Tibial artery (tissue), 4 donors: ENCODE measurements around the gene BANF1.

Experiments used
- DNase-seq, 2 donors: peaks; one replicate each; pipeline ENCODE4 v3.0.0-alpha.2; 2019
- H3K27ac ChIP-seq, 2 donors: fragments of 200-600 bp; sonication (generic) in 1 of 2; 1 replicate in 1 of 2; 2 replicates in 1 of 2; pipeline ENCODE4 v1.5.1; 2018 to 2019; ENCODE audit warnings: mild to moderate bottlenecking in 1 of 2
- H3K27me3 ChIP-seq, 2 donors: fragments of 200-600 bp; sonication (generic) in 1 of 2; one replicate each; pipeline versions ENCODE4 v1.5.1 to v1.6.0; 2016 to 2019
- H3K36me3 ChIP-seq, 3 donors: fragments of 200-600 bp; sonication (generic) in 2 of 3; one replicate each; pipeline ENCODE4 v1.5.1; 2016 to 2019; ENCODE audit warnings: mild to moderate bottlenecking in 2 of 3
- H3K4me1 ChIP-seq, 4 donors: fragments of 200-600 bp; sonication (generic) in 2 of 4; 1 replicate in 3 of 4; 2 replicates in 1 of 4; pipeline ENCODE4 v1.5.1; 2016 to 2019
- H3K4me3 ChIP-seq, 2 donors: fragments of 200-600 bp; sonication (generic) in 1 of 2; 1 replicate in 1 of 2; 2 replicates in 1 of 2; pipeline ENCODE4 v1.5.1; 2018 to 2019; ENCODE audit warnings: mild to moderate bottlenecking in 2 of 2
- H3K9me3 ChIP-seq, 3 donors: fragments of 200-600 bp; sonication (generic) in 1 of 3; one replicate each; pipeline ENCODE4 v1.5.1; 2016 to 2019
- CTCF ChIP-seq, 2 experiments: fragments of 200-600 bp in 1 of 2; fragments of 450-650 bp in 1 of 2; IDR thresholded peaks; one replicate each; pipeline ENCODE4 v1.5.1; 2017 to 2019; ENCODE audit warnings: antibody characterized with exemption in 2 of 2, mild to moderate bottlenecking in 1 of 2, moderate library complexity in 1 of 2
- intact Hi-C: fragments of 100-400 bp; cut with DNase I; formaldehyde crosslinking; loops from one replicate; pipeline ENCODE4 v1.15.0; 2023; ENCODE audit warnings: low total_unique reads

Gene BANF1

DNA sequence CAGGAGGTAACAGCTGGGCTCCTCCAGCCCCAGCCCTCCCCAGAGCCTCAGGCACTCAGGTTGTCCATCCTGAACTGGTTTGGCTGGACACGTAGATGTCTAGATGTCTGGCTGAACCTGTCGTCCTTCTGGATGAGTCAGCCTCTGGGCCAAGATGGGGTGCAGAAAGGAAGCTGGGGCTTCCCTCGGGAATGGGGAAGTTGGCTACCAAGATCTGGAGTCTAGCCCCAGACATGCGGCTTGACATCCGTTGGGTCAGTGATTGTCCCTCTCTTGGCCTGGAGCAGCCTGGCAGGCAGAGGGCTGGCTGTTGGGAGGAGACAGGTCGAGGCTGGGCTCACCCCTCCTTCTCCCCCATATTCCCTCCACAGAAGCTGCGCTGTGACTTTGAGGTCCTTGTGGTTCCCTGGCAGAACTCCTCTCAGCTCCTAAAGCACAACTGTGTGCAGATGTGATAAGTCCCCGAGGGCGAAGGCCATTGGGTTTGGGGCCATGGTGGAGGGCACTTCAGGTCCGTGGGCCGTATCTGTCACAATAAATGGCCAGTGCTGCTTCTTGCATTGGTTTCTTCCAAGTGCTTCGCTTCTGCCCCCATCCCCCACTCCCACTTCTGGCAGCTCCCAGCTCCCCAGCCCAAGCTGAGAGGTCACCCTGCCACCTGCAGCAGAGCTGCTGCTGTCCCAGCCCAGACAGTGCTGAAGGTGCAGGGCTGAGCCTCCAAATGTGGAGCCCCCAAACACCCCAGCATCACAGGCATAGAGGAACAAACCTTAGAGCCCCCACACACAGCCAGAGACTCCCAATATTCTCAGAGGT is 10.9 kb downstream of the BANF1 start:
- H3K9me3 ChIP-seq, result no peaks in the 10 kb centered on the region
- peak overlapping the region; percentile 69 to 96 for H3K27ac ChIP-seq
- DNase-seq, result no peak
- intact Hi-C loops, result no loop called here
- H3K4me1 ChIP-seq, result peaks cover 0 to 69% (median 56%) of the 10 kb centered on the region in 4 donors
- no peak overlapping the region for H3K4me3 ChIP-seq
- TF ChIP-seq CTCF (IDR thresholded peaks at IDR 0.05), result no peak
- no peaks in the 10 kb centered on the region for H3K36me3 ChIP-seq
- no peaks in the 10 kb centered on the region for H3K27me3 ChIP-seq

DNA sequence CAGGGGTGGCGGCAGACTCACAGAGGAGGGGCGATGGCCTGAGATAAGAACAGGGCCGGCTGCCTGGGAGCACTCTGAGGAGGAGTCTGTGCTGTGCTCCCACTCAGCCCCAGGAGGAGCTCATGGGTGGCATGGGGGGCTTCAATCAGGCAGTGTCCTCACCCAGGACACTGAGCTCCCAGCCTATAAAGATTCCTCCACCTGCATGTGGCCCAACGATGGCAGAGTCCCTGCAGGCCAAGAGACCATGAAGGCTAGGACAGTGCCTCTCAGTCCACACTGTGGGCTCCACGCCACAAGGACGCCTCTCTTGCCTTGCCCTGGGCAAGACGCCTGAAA is 11.4 kb downstream of the BANF1 start:
- Histone ChIP-seq H3K9me3 (no peaks in the 10 kb centered on the region), H3K27ac (peak overlapping the region; percentile 69 to 96), H3K36me3 (no peaks in the 10 kb centered on the region), H3K4me1 (peaks cover 0 to 69% (median 56%) of the 10 kb centered on the region in 4 donors), H3K4me3 (no peak overlapping the region), H3K27me3 (no peaks in the 10 kb centered on the region)
- intact Hi-C loops, result no loop called here
- no peak for DNase-seq
- no peak for TF ChIP-seq CTCF (IDR thresholded peaks at IDR 0.05)

GRCh38 chr11:66014804-66015453 is 12.6 kb downstream of the BANF1 start:
- H3K4me3 ChIP-seq, result no peak overlapping the region
- no peaks in the 10 kb centered on the region for H3K36me3 ChIP-seq
- no peak for DNase-seq
- H3K9me3 ChIP-seq, result no peaks in the 10 kb centered on the region
- H3K27ac ChIP-seq, result peak overlapping the region; percentile 89 to 96
- intact Hi-C loops, result no loop called here
- H3K4me1 ChIP-seq, result peaks cover 0 to 69% (median 56%) of the 10 kb centered on the region in 4 donors
- no peak for TF ChIP-seq CTCF (IDR thresholded peaks at IDR 0.05)
- H3K27me3 ChIP-seq, result no peaks in the 10 kb centered on the region

DNA sequence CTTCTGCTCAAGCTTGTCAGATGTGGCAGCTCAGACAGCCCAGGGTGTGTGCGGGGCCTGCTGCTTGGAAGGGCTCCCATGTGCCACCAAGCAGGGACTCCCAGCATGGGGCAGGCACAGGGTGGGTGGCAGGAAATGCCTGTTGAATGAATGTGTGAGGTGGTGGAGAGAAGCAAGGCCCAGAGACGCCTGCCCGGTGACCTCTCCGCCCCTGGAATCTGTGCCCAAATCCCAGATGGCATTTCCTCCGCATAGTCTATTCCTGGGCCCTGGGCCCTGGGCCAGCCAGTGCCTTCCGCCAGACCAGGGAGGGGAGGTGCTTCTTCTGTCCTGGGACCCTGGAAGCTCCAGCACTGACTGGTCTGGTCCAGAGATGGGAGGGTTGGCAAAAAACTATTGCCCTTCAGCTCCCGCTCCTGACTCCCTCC is 13.2 kb downstream of the BANF1 start:
- peak overlapping the region; percentile 21 to 31 for H3K4me3 ChIP-seq
- H3K27me3 ChIP-seq, result no peaks in the 10 kb centered on the region
- peak; percentile 62 to 95 for DNase-seq
- no peaks in the 10 kb centered on the region for H3K36me3 ChIP-seq
- TF ChIP-seq CTCF (IDR thresholded peaks at IDR 0.05), result no peak
- H3K9me3 ChIP-seq, result no peaks in the 10 kb centered on the region
- H3K27ac ChIP-seq, result peak overlapping the region; percentile 89 to 96
- intact Hi-C loops, result no loop called here
- peaks cover 0 to 71% (median 56%) of the 10 kb centered on the region in 4 donors for H3K4me1 ChIP-seq

DNA sequence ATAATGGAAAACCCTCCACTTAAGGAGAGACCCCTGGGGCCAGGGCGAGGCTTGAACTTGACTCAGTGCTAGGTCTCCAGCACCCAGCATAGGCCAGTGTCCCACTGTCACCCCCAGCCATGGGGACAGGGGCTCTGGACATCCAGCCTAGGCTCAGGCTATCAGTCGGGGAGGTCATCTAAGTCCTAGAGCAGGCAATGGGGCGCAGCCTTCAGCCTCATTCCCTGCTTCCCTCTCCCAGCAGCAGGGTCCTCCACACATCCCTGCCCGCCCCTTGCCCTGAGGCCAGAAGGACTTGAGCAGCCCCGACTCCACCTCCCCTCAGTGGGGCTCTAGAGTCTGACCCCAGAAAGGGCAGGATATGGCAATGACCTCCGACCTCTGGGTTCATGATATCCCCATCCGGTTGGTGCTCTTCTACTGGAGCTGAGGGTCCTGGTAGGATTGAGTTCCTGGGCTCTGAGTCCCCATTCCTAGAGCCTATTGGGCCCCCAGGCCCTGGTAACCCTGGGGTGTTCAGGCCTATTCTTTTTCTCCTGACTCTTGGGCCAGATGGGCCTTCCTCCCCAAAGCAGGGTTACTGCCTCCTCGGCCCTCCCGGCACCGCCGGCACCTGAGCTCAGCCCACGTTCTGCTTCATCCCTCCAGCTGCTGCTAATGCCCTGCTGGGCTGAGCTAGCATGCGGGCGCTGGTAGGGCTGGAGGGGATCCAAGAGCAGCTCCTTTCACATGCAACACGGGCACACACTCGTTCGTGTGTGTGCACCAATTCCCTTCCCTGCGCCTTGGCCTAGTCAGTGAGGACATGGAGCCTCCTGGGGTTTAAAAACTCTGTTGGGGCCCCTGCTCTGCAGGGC is 13.9 kb downstream of the BANF1 start:
- DNase-seq, result peak in 1 of 2 donors; percentile 91
- H3K9me3 ChIP-seq, result no peaks in the 10 kb centered on the region
- H3K4me3 ChIP-seq, result peak overlapping the region; percentile 21 to 31
- no peaks in the 10 kb centered on the region for H3K36me3 ChIP-seq
- H3K4me1 ChIP-seq, result peaks cover 0 to 73% (median 61%) of the 10 kb centered on the region in 4 donors
- intact Hi-C loops, result no loop called here
- H3K27ac ChIP-seq, result peak overlapping the region; percentile 89 to 96
- no peak for TF ChIP-seq CTCF (IDR thresholded peaks at IDR 0.05)
- H3K27me3 ChIP-seq, result no peaks in the 10 kb centered on the region
